ENCODE results near the gene VOPP1. TPM values are rescaled to one million over a fixed set of nuclear protein-coding genes. Genes with fewer than 3 reads are reported as not detected.

VOPP1 gene
- total RNA-seq, 4 donors from 2014 or later: 23.7 to 42.1 (median 37.5) TPM

DNA sequence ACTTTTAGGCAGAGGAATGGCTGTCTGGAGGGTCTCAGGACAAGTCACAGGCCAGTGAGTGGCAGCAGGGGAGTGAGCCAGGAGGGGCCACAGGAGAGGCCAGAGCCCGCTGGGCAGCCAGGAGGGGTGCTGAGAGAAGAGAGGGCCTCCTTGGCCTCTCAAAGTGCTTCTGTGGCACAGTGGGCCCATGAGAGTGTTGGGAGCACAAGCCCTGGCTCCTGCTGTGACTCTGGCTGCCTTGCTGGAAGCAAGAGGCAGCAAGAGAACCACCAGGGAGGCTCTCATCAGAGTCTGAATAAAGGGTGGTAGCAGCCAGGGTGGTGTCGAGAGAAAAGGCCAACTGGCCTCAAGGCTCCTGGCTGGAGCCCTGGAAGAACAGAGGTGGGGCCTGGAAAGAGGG, 91.1 kb downstream of the VOPP1 start:
- Histone ChIP-seq H3K27me3 (no peaks in the 10 kb centered on the region), H3K4me3 (no peak overlapping the region), H3K9me3 (no peaks in the 10 kb centered on the region), H3K36me3 (peaks cover 0 to 31% (median 8%) of the 10 kb centered on the region in 4 donors), H3K4me1 (no peaks in the 10 kb centered on the region), H3K27ac (replicated peaks in 1 of 4) (no peak overlapping the region)
- DNase-seq (ENCODE audit: extremely low spot score): no peak
- WGBS: 93% methylated on average over 2 of the region's 2 CpGs
- TF ChIP-seq, protein P1, sequence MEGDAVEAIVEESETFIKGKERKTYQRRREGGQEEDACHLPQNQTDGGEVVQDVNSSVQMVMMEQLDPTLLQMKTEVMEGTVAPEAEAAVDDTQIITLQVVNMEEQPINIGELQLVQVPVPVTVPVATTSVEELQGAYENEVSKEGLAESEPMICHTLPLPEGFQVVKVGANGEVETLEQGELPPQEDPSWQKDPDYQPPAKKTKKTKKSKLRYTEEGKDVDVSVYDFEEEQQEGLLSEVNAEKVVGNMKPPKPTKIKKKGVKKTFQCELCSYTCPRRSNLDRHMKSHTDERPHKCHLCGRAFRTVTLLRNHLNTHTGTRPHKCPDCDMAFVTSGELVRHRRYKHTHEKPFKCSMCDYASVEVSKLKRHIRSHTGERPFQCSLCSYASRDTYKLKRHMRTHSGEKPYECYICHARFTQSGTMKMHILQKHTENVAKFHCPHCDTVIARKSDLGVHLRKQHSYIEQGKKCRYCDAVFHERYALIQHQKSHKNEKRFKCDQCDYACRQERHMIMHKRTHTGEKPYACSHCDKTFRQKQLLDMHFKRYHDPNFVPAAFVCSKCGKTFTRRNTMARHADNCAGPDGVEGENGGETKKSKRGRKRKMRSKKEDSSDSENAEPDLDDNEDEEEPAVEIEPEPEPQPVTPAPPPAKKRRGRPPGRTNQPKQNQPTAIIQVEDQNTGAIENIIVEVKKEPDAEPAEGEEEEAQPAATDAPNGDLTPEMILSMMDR (IDR thresholded peaks at IDR 0.05): no peak
- TF ChIP-seq EP300 (IDR thresholded peaks at IDR 0.05) (no peak), POLR2A (IDR thresholded peaks at IDR 0.05; ENCODE audit: low read depth) (no peak), POLR2AphosphoS5 (IDR thresholded peaks at IDR 0.05) (no peak)
- intact Hi-C loops (cut with DNase I): no loop called here

GRCh38 chr7:55478700-55479099, 93.6 kb downstream of the VOPP1 start:
- 89% methylated on average over 6 of the region's 6 CpGs for WGBS

DNA sequence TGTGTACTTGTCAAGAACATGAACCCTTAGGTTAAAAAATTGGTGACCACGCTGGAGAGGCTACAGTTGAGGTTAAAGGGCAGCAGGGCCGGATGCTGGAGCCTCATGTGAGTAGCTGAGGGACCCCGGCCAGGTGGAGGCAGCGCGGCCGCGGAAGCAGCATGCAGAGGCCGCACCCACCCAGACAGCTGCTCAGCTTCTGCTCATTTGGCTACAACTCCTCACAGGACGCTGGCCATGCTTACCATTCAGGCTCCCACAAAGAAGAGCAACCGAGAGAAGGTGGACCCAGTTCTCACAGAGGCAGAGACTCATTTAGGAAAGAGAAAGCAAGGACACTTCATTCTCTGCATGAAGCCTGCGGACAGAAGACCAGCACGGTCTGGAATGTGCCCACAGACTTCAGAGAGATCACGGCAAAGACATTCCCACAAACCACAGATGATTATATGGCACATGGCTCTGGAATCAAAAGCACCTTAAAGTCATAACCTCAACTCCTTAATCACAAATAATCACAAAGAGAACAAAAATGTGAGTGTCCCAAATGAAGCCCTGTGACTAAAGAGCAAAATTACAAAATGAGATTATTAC, 94.4 kb downstream of the VOPP1 start:
- intact Hi-C loops (cut with DNase I): no loop called here
- Histone ChIP-seq H3K4me1 (no peaks in the 10 kb centered on the region), H3K27ac (replicated peaks in 1 of 4) (no peak overlapping the region), H3K4me3 (no peak overlapping the region), H3K36me3 (peaks cover 0 to 28% (median 7%) of the 10 kb centered on the region in 4 donors), H3K27me3 (no peaks in the 10 kb centered on the region), H3K9me3 (no peaks in the 10 kb centered on the region)
- 82% methylated on average over 13 of the region's 13 CpGs for WGBS
- no peak for TF ChIP-seq POLR2A (IDR thresholded peaks at IDR 0.05; ENCODE audit: low read depth)
- TF ChIP-seq EP300 (IDR thresholded peaks at IDR 0.05): no peak
- TF ChIP-seq, protein P1 (IDR thresholded peaks at IDR 0.05): no peak
- no peak for TF ChIP-seq POLR2AphosphoS5 (IDR thresholded peaks at IDR 0.05)
- DNase-seq (ENCODE audit: extremely low spot score): peak; percentile 81

More at GRCh38 chr7:55478700-55479099, 93.6 kb downstream of the VOPP1 start:
- no peak for TF ChIP-seq POLR2A (IDR thresholded peaks at IDR 0.05; ENCODE audit: low read depth)
- TF ChIP-seq, protein P1 (IDR thresholded peaks at IDR 0.05): no peak
- TF ChIP-seq POLR2AphosphoS5 (IDR thresholded peaks at IDR 0.05): no peak
- TF ChIP-seq EP300 (IDR thresholded peaks at IDR 0.05): no peak
- intact Hi-C loops (cut with DNase I): no loop called here
- Histone ChIP-seq H3K9me3 (no peaks in the 10 kb centered on the region), H3K4me3 (no peak overlapping the region), H3K4me1 (no peaks in the 10 kb centered on the region), H3K27me3 (no peaks in the 10 kb centered on the region), H3K36me3 (peaks cover 0 to 20% (median 3%) of the 10 kb centered on the region in 4 donors), H3K27ac (replicated peaks in 1 of 4) (no peak overlapping the region)
- DNase-seq (ENCODE audit: extremely low spot score): peak; percentile 70

DNA sequence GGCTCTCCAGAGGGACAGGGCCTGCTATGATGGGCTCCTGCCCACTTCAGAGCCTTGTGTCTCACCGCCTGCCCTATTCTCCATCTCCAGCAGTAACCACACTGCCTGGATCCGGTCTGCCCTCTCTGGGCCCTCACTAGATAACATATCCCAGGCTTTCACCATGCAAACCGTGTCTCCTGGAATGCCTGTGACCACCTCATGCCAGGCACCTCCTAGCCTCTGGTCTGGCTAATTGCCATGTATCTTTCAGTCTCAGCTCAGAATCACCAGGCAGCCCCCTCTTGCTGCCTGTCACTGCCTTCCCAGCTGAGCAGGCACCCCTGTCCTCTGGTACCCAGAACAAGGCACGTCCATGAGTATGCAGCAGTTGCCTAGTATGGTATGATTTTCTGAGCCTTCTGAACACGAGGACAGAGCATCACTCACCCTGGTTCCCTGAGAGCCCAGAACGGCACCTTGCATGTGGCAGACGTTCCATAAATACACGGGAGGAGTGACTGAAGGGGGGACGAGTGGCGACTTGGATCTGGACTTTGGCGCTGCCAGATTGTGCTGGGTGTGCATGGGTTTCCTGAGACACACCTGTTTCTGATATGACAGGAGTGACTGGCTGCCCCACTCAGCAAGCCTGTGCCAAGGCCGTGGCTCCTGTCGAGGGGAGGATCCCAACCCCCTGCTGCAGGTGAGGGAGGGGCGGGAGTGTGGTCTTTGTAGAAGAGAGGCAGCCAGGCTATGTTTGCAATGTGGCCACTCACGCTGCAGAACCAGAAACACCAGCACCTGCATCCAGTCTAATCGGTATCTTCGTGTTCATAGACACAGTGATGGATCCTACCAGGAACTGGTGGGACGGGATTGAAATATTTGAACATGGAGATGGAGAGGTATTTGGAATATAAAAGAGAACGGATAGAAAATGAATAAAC, 95.2 kb downstream of the VOPP1 start:
- intact Hi-C loops (cut with DNase I): no loop called here
- WGBS: 93% methylated on average over 10 of the region's 19 CpGs
- DNase-seq (ENCODE audit: extremely low spot score): peak; percentile 68
- H3K4me3 ChIP-seq: no peak overlapping the region
- H3K27ac ChIP-seq (replicated peaks in 1 of 4): no peak overlapping the region
- no peaks in the 10 kb centered on the region for H3K4me1 ChIP-seq
- H3K36me3 ChIP-seq: peaks cover 0 to 30% (median 8%) of the 10 kb centered on the region in 4 donors
- H3K9me3 ChIP-seq: no peaks in the 10 kb centered on the region
- TF ChIP-seq POLR2AphosphoS5 (IDR thresholded peaks at IDR 0.05) (no peak), POLR2A (IDR thresholded peaks at IDR 0.05; ENCODE audit: low read depth) (no peak), EP300 (IDR thresholded peaks at IDR 0.05) (no peak)
- TF ChIP-seq, protein P1 (IDR thresholded peaks at IDR 0.05): no peak
- H3K27me3 ChIP-seq: no peaks in the 10 kb centered on the region
